NT2/D1 (cell line): Measurements from ENCODE around the gene SMAD6.

ENCODE experiments used
- DNase-seq: peaks from one replicate; pipeline ENCODE4 v3.0.0-alpha.2; 2011; ENCODE audit warnings: low read depth, low spot score
- H3K27me3 ChIP-seq: 2 replicates; pipeline ENCODE4 v1.6.0; 2011; ENCODE audit warnings: mild to moderate bottlenecking; ENCODE audit not compliant: insufficient read length, insufficient read depth
- H3K36me3 ChIP-seq: 2 replicates; pipeline ENCODE4 v1.6.1; 2011; ENCODE audit warnings: mild to moderate bottlenecking, low read length, mixed read lengths; ENCODE audit not compliant: insufficient read depth, insufficient read length
- H3K4me1 ChIP-seq: 2 replicates; pipeline ENCODE4 v1.5.1; 2011; ENCODE audit not compliant: insufficient read depth, insufficient read length
- H3K4me3 ChIP-seq: 2 replicates; pipeline ENCODE4 v1.5.1; 2011; ENCODE audit warnings: low read depth; ENCODE audit not compliant: insufficient read length
- H3K9ac ChIP-seq: 2 replicates; pipeline ENCODE4 v1.6.0; 2011; ENCODE audit warnings: low read depth; ENCODE audit not compliant: insufficient read length
- H3K9me3 ChIP-seq: 2 replicates; pipeline ENCODE4 v1.5.1; 2011; ENCODE audit warnings: mild to moderate bottlenecking, low read length; ENCODE audit not compliant: insufficient read depth
- SUZ12 ChIP-seq: IDR thresholded peaks from 2 replicates; pipeline ENCODE4 v1.6.1; 2011; ENCODE audit not compliant: insufficient read length, insufficient read depth; ENCODE audit errors: extremely low read depth
- YY1 ChIP-seq: IDR thresholded peaks from 2 replicates; pipeline ENCODE4 v1.6.1; 2011; ENCODE audit not compliant: insufficient read length, insufficient read depth
- ZNF274 ChIP-seq: IDR thresholded peaks from 2 replicates; pipeline ENCODE4 v1.6.1; 2011; ENCODE audit warnings: mild to moderate bottlenecking, low read depth, low read length

SMAD6 gene

GRCh38 chr15:66773129-66773873 lies 71.3 kb downstream of the SMAD6 start:
- H3K4me1 ChIP-seq = peaks cover 44% of the 10 kb centered on the region

GRCh38 chr15:66774001-66774814 lies 72.2 kb downstream of the SMAD6 start:
- Histone ChIP-seq H3K9me3 (no peaks in the 10 kb centered on the region), H3K4me1 (peaks cover 53% of the 10 kb centered on the region), H3K36me3 (peaks cover 41% of the 10 kb centered on the region), H3K9ac (peak overlapping the region; percentile 82), H3K27me3 (no peaks in the 10 kb centered on the region), H3K4me3 (no peak overlapping the region)
- no peak for TF ChIP-seq SUZ12
- TF ChIP-seq YY1 = no peak
- TF ChIP-seq ZNF274 = no peak
- DNase-seq = peak; percentile 87

More at GRCh38 chr15:66773129-66773873, 71.3 kb downstream of the SMAD6 start:
- Histone ChIP-seq H3K9me3 (no peaks in the 10 kb centered on the region), H3K27me3 (no peaks in the 10 kb centered on the region), H3K36me3 (peaks cover 37% of the 10 kb centered on the region), H3K9ac (peak overlapping the region; percentile 82), H3K4me3 (no peak overlapping the region)
- no peak for DNase-seq
- TF ChIP-seq ZNF274 (no peak), SUZ12 (no peak), YY1 (no peak)

- Histone ChIP-seq H3K4me3 (no peak overlapping the region), H3K27me3 (no peaks in the 10 kb centered on the region), H3K36me3 (peaks cover 39% of the 10 kb centered on the region), H3K4me1 (peaks cover 58% of the 10 kb centered on the region), H3K9me3 (no peaks in the 10 kb centered on the region), H3K9ac (peak overlapping the region; percentile 38)
- DNase-seq = no peak
- no peak for TF ChIP-seq ZNF274
- no peak for TF ChIP-seq YY1
- TF ChIP-seq SUZ12 = no peak
Measured at GRCh38 chr15:66775127-66776105, 73.4 kb downstream of the SMAD6 start.

GRCh38 chr15:66777054-66777453 lies 75.0 kb downstream of the SMAD6 start:
- Histone ChIP-seq H3K9me3 (no peaks in the 10 kb centered on the region), H3K27me3 (no peaks in the 10 kb centered on the region), H3K9ac (no peak overlapping the region), H3K36me3 (peaks cover 52% of the 10 kb centered on the region), H3K4me3 (no peak overlapping the region), H3K4me1 (peaks cover 51% of the 10 kb centered on the region)
- TF ChIP-seq SUZ12 (no peak), YY1 (no peak), ZNF274 (no peak)
- DNase-seq = no peak

- H3K9me3 ChIP-seq = no peaks in the 10 kb centered on the region
- no peak for TF ChIP-seq YY1
- TF ChIP-seq ZNF274 = no peak
- TF ChIP-seq SUZ12 = no peak
- peaks cover 47% of the 10 kb centered on the region for H3K4me1 ChIP-seq
- H3K36me3 ChIP-seq = peaks cover 48% of the 10 kb centered on the region
- no peak overlapping the region for H3K9ac ChIP-seq
- DNase-seq = no peak
- no peaks in the 10 kb centered on the region for H3K27me3 ChIP-seq
- H3K4me3 ChIP-seq = no peak overlapping the region
Measured at GRCh38 chr15:66777596-66778313, 75.7 kb downstream of the SMAD6 start.

- no peaks in the 10 kb centered on the region for H3K27me3 ChIP-seq
- H3K9ac ChIP-seq = no peak overlapping the region
- peaks cover 46% of the 10 kb centered on the region for H3K4me1 ChIP-seq
- H3K36me3 ChIP-seq = peaks cover 53% of the 10 kb centered on the region
- no peak for TF ChIP-seq ZNF274
- TF ChIP-seq SUZ12 = no peak
- TF ChIP-seq YY1 = no peak
- no peak for DNase-seq
- H3K4me3 ChIP-seq = no peak overlapping the region
- H3K9me3 ChIP-seq = no peaks in the 10 kb centered on the region
Measured at GRCh38 chr15:66778314-66778665, 76.3 kb downstream of the SMAD6 start.
